ENCODE data around the gene MYL12A. TPM values are rescaled to one million over a fixed set of nuclear protein-coding genes. Genes with fewer than 3 reads are reported as not detected.

The MYL12A gene
- total RNA-seq, 1 donor from 2014 or later, result 430 TPM

DNA sequence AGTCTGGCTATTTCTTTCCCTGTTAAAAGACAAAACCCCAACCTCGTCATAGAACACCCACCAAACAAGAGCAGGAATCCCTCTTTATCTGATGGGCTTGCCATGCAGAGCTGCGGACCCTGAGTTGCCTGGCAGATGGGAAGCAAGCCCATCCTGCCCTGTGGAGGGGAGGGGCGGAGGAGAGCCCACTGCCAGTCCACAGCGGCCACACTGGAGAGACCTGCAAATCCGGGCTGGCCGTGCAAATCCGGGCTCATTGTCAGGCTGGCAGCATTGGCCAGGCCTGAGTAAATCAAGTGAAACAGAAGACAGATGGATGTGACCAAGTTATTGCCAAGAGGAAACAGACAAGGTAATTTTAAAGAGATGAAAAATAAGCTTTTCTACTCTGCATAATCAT lies 36.3 kb downstream of the MYL12A start:
- Mint-ChIP-seq H3K4me3 (ENCODE audit: unreplicated experiment) (no peak overlapping the region), H3K27me3 (ENCODE audit: unreplicated experiment) (peaks cover 1% of the 10 kb centered on the region), H3K36me3 (ENCODE audit: low read depth, unreplicated experiment) (no peaks in the 10 kb centered on the region), H3K9me3 (ENCODE audit: unreplicated experiment) (no peaks in the 10 kb centered on the region), H3K27ac (ENCODE audit: unreplicated experiment) (peak overlapping the region; percentile 72), H3K4me1 (ENCODE audit: unreplicated experiment) (peaks cover 29% of the 10 kb centered on the region)
- TF ChIP-seq, protein P1, sequence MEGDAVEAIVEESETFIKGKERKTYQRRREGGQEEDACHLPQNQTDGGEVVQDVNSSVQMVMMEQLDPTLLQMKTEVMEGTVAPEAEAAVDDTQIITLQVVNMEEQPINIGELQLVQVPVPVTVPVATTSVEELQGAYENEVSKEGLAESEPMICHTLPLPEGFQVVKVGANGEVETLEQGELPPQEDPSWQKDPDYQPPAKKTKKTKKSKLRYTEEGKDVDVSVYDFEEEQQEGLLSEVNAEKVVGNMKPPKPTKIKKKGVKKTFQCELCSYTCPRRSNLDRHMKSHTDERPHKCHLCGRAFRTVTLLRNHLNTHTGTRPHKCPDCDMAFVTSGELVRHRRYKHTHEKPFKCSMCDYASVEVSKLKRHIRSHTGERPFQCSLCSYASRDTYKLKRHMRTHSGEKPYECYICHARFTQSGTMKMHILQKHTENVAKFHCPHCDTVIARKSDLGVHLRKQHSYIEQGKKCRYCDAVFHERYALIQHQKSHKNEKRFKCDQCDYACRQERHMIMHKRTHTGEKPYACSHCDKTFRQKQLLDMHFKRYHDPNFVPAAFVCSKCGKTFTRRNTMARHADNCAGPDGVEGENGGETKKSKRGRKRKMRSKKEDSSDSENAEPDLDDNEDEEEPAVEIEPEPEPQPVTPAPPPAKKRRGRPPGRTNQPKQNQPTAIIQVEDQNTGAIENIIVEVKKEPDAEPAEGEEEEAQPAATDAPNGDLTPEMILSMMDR (IDR thresholded peaks at IDR 0.05; ENCODE audit: unreplicated experiment), result no peak
- DNase-seq (ENCODE audit: low spot score), result no peak

DNA sequence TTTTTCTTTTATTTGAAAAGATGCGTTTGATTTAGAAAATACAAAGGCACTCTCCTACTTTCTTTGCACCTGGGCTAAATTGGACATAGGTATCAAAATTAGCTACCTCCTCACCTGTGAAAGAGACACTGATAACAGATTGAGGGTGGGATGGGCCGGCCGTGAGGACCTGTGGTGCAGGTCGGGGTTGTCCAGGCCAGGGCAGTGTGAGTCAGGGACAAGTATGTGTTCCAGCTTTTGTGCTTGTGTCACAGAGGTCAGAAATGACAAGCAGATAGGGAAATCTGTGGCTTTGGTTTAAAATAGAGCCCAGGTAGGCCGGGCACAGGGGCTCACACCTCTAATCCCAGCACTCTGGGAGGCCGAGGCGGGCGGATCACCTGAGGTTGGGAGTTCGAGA lies 36.9 kb downstream of the MYL12A start:
- Mint-ChIP-seq H3K27ac (ENCODE audit: unreplicated experiment) (no peak overlapping the region), H3K4me1 (ENCODE audit: unreplicated experiment) (peaks cover 23% of the 10 kb centered on the region), H3K36me3 (ENCODE audit: low read depth, unreplicated experiment) (no peaks in the 10 kb centered on the region), H3K4me3 (ENCODE audit: unreplicated experiment) (no peak overlapping the region), H3K9me3 (ENCODE audit: unreplicated experiment) (no peaks in the 10 kb centered on the region), H3K27me3 (ENCODE audit: unreplicated experiment) (peaks cover 1% of the 10 kb centered on the region)
- TF ChIP-seq, protein P1 (IDR thresholded peaks at IDR 0.05; ENCODE audit: unreplicated experiment), result no peak
- DNase-seq (ENCODE audit: low spot score), result no peak

DNA sequence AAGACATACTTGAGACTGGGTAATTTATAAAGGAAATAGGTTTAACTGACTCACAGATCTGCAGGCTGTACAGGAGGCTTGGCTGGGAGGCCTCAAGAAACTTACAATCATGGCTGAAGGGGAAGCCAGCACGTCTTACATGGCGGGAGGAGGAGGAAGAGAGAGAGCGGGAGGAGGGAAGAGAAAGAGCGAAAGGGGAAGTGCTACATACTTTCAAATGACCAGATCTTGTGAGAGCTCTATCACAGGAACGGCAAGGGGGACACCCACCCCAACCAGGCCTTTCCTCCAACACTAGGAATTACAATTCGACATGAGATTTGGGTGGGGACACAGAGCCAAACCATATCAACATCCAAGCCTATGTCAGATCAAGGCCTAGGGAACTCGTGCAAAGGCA lies 38.6 kb downstream of the MYL12A start:
- H3K9me3 Mint-ChIP-seq (ENCODE audit: unreplicated experiment), result no peaks in the 10 kb centered on the region
- DNase-seq (ENCODE audit: low spot score), result no peak

DNA sequence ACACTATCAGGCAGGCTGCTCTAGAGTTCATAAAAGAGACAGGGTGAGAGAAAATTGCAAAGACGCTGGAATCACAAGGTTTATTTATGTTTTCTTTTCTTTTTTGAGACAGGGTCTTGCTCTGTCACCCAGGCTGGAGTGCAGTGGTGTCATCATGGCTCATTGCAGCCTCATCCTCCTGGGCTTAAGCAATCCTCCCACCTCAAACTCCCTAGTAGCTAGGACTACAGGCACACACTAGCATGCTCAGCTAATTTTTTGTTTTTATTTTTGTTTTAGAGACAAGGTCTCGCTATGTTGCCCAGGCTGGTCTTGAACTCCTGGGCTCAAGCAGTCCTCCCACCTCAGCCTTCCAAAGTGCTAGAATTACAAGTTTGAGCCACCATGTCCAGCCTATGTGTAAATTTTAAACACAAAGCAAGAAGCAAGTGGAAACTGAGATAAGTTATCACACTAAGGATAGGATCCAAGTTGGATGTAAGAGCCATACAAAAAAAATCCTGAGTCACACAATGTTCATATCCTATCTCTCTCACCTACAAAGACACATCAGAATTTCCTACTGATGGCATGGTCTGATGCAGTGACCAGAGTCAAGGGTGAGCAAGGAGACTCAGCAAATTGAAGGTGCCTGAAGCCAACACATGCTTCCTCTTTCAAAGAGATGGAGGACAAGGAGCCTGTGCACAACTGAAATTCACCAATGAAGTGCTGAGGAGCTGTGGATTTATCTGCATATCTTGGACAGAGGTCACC lies 45.8 kb downstream of the MYL12A start:
- no peak overlapping the region for H3K4me3 Mint-ChIP-seq (ENCODE audit: unreplicated experiment)
- no peaks in the 10 kb centered on the region for H3K27me3 Mint-ChIP-seq (ENCODE audit: unreplicated experiment)
- no peaks in the 10 kb centered on the region for H3K9me3 Mint-ChIP-seq (ENCODE audit: unreplicated experiment)
- no peak for DNase-seq (ENCODE audit: low spot score)
- H3K4me1 Mint-ChIP-seq (ENCODE audit: unreplicated experiment), result no peaks in the 10 kb centered on the region
- peaks cover 6% of the 10 kb centered on the region for H3K36me3 Mint-ChIP-seq (ENCODE audit: low read depth, unreplicated experiment)
- no peak overlapping the region for H3K27ac Mint-ChIP-seq (ENCODE audit: unreplicated experiment)
- TF ChIP-seq, protein P1 (IDR thresholded peaks at IDR 0.05; ENCODE audit: unreplicated experiment), result no peak

More for the DNA sequence above, 38.6 kb downstream of the MYL12A start:
- Mint-ChIP-seq H3K36me3 (ENCODE audit: low read depth, unreplicated experiment) (no peaks in the 10 kb centered on the region), H3K27me3 (ENCODE audit: unreplicated experiment) (peaks cover 1% of the 10 kb centered on the region), H3K4me1 (ENCODE audit: unreplicated experiment) (peaks cover 18% of the 10 kb centered on the region), H3K4me3 (ENCODE audit: unreplicated experiment) (no peak overlapping the region), H3K27ac (ENCODE audit: unreplicated experiment) (no peak overlapping the region)
- TF ChIP-seq, protein P1 (IDR thresholded peaks at IDR 0.05; ENCODE audit: unreplicated experiment), result no peak

DNA sequence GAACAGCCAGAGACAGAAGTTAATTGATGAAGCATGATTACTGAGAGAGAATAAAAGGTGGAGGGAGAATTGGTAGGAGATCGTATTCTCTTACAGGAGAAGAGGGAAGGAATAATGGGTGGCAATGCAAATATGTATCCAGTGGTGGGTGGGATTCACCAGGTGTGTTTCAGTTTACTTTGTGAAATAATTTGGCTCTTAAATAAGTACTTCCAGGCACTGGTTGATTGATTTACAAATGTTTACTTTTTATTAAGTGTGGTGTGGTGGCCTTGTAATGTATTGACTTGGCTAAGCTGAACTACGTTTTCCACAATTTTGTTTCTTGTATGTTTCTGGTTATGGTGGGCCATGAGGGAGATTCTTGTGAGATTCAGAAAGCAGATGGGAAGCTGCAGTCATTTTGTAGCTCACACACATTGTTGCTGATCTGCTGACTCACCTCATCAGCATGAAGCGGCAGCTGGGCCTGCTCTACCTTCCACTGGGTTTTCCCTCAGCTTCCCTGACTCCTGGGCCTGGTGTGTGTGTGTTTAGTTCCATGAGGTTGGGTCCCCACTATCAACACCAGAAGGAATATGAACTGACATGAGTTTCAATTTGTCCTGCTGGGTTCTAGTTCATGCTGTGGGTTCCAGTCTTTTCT lies 47.0 kb downstream of the MYL12A start:
- no peak overlapping the region for H3K27ac Mint-ChIP-seq (ENCODE audit: unreplicated experiment)
- TF ChIP-seq, protein P1 (IDR thresholded peaks at IDR 0.05; ENCODE audit: unreplicated experiment), result no peak
- peaks cover 6% of the 10 kb centered on the region for H3K36me3 Mint-ChIP-seq (ENCODE audit: low read depth, unreplicated experiment)
- H3K4me3 Mint-ChIP-seq (ENCODE audit: unreplicated experiment), result no peak overlapping the region
- no peaks in the 10 kb centered on the region for H3K27me3 Mint-ChIP-seq (ENCODE audit: unreplicated experiment)
- no peak for DNase-seq (ENCODE audit: low spot score)
- H3K9me3 Mint-ChIP-seq (ENCODE audit: unreplicated experiment), result no peaks in the 10 kb centered on the region
- H3K4me1 Mint-ChIP-seq (ENCODE audit: unreplicated experiment), result no peaks in the 10 kb centered on the region
